Central memory CD8-positive, alpha-beta T cell (primary cell): Measurements from ENCODE around the gene LAMA5.

Source experiments
- ATAC-seq: fragments of 150-1000 bp; cut with Tn5 transposase; replicated peaks from 2 replicates; pipeline ENCODE4 v1.10.0; 2022; ENCODE audit warnings: mild to moderate bottlenecking, moderate FRiP score, moderate number of reproducible peaks; ENCODE audit not compliant: poor library complexity, severe bottlenecking; ENCODE audit errors: extremely low read depth
- DNase-seq, 2 donors: peaks; one replicate each; pipeline ENCODE4 v3.0.0; 2021; ENCODE audit warnings: low spot score in 2 of 2
- H3K27ac Mint-ChIP-seq: one replicate; pipeline ENCODE4 v1.8.0; 2022; ENCODE audit warnings: low read depth, mild to moderate bottlenecking, moderate library complexity, mixed read lengths
- H3K27me3 Mint-ChIP-seq: one replicate; pipeline ENCODE4 v1.8.0; 2022; ENCODE audit warnings: mixed read lengths
- H3K36me3 Mint-ChIP-seq: one replicate; pipeline ENCODE4 v1.8.0; 2022; ENCODE audit warnings: mild to moderate bottlenecking, moderate library complexity, mixed read lengths; ENCODE audit not compliant: insufficient read depth
- H3K4me1 Mint-ChIP-seq: one replicate; pipeline ENCODE4 v1.8.0; 2022; ENCODE audit warnings: mixed read lengths
- H3K4me3 Mint-ChIP-seq: one replicate; pipeline ENCODE4 v1.8.0; 2022; ENCODE audit warnings: mild to moderate bottlenecking, moderate library complexity, mixed read lengths
- H3K9me3 Mint-ChIP-seq: one replicate; pipeline ENCODE4 v1.8.0; 2022; ENCODE audit warnings: mixed read lengths

LAMA5 gene

GRCh38 chr20:62346398-62347150, 20.5 kb downstream of the LAMA5 start:
- H3K4me1 Mint-ChIP-seq: no peaks in the 10 kb centered on the region
- no peaks in the 10 kb centered on the region for H3K36me3 Mint-ChIP-seq
- ATAC-seq: no peak
- no peak for DNase-seq
- H3K9me3 Mint-ChIP-seq: peaks cover 6% of the 10 kb centered on the region
- peaks cover 4% of the 10 kb centered on the region for H3K27me3 Mint-ChIP-seq
- H3K4me3 Mint-ChIP-seq: no peak overlapping the region
- no peak overlapping the region for H3K27ac Mint-ChIP-seq

DNA sequence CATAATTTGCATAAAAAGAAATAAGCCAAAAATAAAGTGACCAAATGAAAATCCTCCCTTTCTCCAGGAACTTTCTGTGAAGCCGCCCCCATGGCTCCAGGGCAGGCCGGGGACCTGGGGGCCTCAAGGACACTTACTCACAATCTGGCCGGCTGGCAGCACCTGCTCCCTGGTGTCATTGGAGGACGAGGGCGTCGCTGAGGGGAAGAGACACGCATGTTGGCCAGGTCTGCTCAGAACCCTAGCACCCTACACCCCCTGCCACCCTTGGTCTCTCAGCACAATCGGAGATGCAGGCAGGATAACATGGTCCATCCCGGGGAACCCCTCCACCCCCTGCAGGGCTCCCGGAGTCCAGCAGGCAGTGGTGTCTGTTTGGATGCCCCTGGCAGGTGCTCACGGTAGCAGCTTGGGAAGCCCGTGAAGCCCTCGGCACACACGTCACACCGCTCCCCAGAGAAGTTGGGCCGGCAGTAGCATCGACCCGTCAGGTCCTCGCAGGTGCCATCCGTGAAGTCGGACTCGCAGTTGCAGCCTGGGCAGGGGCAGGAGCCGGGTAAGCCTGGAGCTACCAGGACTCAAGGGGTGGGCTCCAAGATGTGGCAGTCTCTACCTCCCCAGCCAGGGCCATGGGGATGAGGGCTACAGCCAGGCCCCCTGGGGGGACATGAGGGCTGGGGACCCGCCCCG, 21.3 kb downstream of the LAMA5 start:
- H3K4me3 Mint-ChIP-seq: no peak overlapping the region

GRCh38 chr20:62344782-62345181, 22.3 kb downstream of the LAMA5 start:
- no peak overlapping the region for H3K4me3 Mint-ChIP-seq
- H3K27ac Mint-ChIP-seq: no peak overlapping the region
- H3K9me3 Mint-ChIP-seq: peaks cover 6% of the 10 kb centered on the region
- H3K36me3 Mint-ChIP-seq: no peaks in the 10 kb centered on the region
- DNase-seq: no peak
- no peaks in the 10 kb centered on the region for H3K4me1 Mint-ChIP-seq
- ATAC-seq: no peak
- peaks cover 12% of the 10 kb centered on the region for H3K27me3 Mint-ChIP-seq

More for the DNA sequence above, 21.3 kb downstream of the LAMA5 start:
- Mint-ChIP-seq H3K36me3 (no peaks in the 10 kb centered on the region), H3K4me1 (no peaks in the 10 kb centered on the region), H3K9me3 (peaks cover 6% of the 10 kb centered on the region), H3K27me3 (peaks cover 9% of the 10 kb centered on the region), H3K27ac (no peak overlapping the region)
- DNase-seq (no peak), ATAC-seq (no peak)

DNA sequence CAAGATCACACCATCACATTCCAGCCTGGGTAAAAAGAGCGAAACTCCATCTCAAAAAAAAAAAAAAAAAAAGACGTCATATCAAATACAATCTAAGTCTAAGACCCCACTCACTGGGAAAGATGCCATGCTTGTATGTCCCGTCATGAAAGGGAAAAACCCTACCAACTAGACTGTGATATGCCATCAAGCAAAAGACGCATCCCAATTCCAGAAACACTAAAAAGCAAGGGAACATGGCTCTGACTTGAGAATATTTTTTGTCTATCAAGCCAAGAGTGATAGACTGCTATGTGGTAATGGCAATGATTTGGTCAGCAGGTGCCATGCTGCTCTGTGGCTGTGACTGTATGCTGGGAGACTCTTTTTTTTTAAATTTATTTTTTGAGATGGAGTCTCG, 23.0 kb downstream of the LAMA5 start:
- no peaks in the 10 kb centered on the region for H3K36me3 Mint-ChIP-seq
- H3K9me3 Mint-ChIP-seq: peaks cover 6% of the 10 kb centered on the region
- no peak overlapping the region for H3K4me3 Mint-ChIP-seq
- DNase-seq (no peak), ATAC-seq (no peak)
- peaks cover 19% of the 10 kb centered on the region for H3K27me3 Mint-ChIP-seq
- H3K27ac Mint-ChIP-seq: no peak overlapping the region
- no peaks in the 10 kb centered on the region for H3K4me1 Mint-ChIP-seq

GRCh38 chr20:62342910-62343309, 24.2 kb downstream of the LAMA5 start:
- peaks cover 25% of the 10 kb centered on the region for H3K27me3 Mint-ChIP-seq
- ATAC-seq: no peak
- no peak for DNase-seq
- no peaks in the 10 kb centered on the region for H3K4me1 Mint-ChIP-seq
- H3K4me3 Mint-ChIP-seq: no peak overlapping the region
- no peak overlapping the region for H3K27ac Mint-ChIP-seq
- no peaks in the 10 kb centered on the region for H3K36me3 Mint-ChIP-seq
- H3K9me3 Mint-ChIP-seq: no peaks in the 10 kb centered on the region

DNA sequence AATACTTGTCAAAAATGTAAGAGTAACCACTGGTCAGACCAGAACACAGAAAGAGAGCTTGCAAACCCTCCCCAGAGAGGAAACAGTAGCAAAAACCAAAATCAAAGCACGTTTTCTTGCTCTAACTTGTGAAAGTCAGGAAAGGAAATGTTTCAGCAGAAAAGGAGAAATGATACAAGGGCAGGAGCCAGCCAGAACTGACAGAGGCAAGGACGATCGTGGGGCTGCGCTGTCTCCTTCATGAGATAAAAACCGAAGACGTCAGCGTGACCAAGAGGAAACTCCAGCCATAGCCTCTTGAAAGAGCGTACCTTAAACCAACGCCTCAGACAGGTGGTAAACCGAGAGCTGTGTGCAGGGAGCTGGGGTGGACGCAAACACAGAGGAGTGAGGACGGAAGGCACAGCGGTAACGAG, 27.5 kb downstream of the LAMA5 start:
- Mint-ChIP-seq H3K36me3 (no peaks in the 10 kb centered on the region), H3K4me3 (no peak overlapping the region), H3K4me1 (peaks cover 5% of the 10 kb centered on the region), H3K27me3 (peaks cover 53% of the 10 kb centered on the region), H3K9me3 (no peaks in the 10 kb centered on the region), H3K27ac (no peak overlapping the region)
- DNase-seq: no peak
- no peak for ATAC-seq

DNA sequence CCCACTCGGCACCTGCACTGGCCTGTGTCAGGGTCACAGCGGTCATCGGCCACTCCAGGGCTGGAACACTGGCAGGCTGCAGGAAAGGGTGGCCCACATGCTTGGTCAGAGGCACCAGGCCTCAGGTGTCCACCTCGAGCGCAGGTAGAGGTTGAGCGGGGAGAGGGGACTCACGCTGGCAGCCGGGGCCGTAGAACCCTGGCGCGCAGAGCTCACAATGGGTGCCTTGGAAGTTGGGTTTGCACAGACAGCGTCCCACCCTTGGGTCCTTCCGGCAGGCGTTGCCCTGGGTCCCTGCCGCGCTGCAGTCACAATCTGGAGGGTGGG, 28.9 kb downstream of the LAMA5 start:
- Mint-ChIP-seq H3K27ac (no peak overlapping the region), H3K4me3 (no peak overlapping the region), H3K4me1 (peaks cover 5% of the 10 kb centered on the region), H3K27me3 (peaks cover 53% of the 10 kb centered on the region), H3K9me3 (no peaks in the 10 kb centered on the region), H3K36me3 (no peaks in the 10 kb centered on the region)
- no peak for DNase-seq
- ATAC-seq: no peak

GRCh38 chr20:62337558-62338293, 29.4 kb downstream of the LAMA5 start:
- H3K27ac Mint-ChIP-seq: no peak overlapping the region
- peak; percentile 28 for ATAC-seq
- no peak overlapping the region for H3K4me3 Mint-ChIP-seq
- no peak for DNase-seq
- peaks cover 53% of the 10 kb centered on the region for H3K27me3 Mint-ChIP-seq
- H3K9me3 Mint-ChIP-seq: no peaks in the 10 kb centered on the region
- H3K4me1 Mint-ChIP-seq: peaks cover 5% of the 10 kb centered on the region
- no peaks in the 10 kb centered on the region for H3K36me3 Mint-ChIP-seq

- DNase-seq (no peak), ATAC-seq (no peak)
- Mint-ChIP-seq H3K27me3 (peaks cover 52% of the 10 kb centered on the region), H3K36me3 (no peaks in the 10 kb centered on the region), H3K9me3 (no peaks in the 10 kb centered on the region), H3K27ac (no peak overlapping the region), H3K4me1 (peaks cover 5% of the 10 kb centered on the region), H3K4me3 (no peak overlapping the region)
Measured at GRCh38 chr20:62336775-62337557, 30.1 kb downstream of the LAMA5 start.

DNA sequence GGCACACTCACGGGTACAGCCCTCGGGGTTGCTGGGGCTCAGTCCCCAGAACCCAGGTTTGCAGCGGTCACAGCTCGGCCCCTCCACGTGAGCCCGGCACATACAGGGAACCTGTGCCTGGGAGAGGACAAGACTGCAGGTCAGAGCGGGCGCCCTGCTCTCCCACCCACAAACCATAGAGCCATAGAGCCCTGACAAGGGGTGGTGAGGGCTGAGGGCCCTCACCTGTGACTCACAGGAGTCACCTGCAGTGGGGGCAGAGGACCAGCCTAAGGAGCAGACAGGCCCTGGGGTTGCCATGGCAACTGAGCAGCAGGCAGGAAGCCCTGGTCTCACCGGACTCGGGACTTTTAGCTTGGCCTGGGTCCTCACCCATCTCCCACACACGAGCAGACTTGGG, 30.8 kb downstream of the LAMA5 start:
- Mint-ChIP-seq H3K36me3 (no peaks in the 10 kb centered on the region), H3K27me3 (peaks cover 46% of the 10 kb centered on the region), H3K9me3 (no peaks in the 10 kb centered on the region), H3K4me1 (peaks cover 5% of the 10 kb centered on the region), H3K4me3 (no peak overlapping the region), H3K27ac (no peak overlapping the region)
- no peak for DNase-seq
- ATAC-seq: no peak

DNA sequence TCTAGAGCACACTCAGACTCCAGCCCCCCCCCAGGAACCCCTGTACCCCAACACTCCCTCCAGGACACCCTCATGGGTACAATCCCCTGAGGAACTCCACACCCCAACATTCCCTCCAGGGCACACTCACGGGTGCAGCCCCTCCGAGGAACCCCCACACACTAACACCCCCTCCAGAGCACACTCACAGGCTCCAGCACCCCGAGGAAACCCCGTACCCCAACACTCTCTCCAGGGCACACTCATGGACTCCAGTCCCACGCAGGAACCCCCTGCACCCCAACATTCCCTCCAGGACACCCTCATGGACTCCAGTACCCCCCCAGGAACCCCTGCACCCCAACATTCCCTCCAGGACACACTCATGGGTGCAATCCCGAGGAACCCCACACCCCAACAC, 31.6 kb downstream of the LAMA5 start:
- DNase-seq: no peak
- Mint-ChIP-seq H3K4me1 (peaks cover 5% of the 10 kb centered on the region), H3K36me3 (no peaks in the 10 kb centered on the region), H3K9me3 (no peaks in the 10 kb centered on the region), H3K27me3 (peaks cover 44% of the 10 kb centered on the region), H3K4me3 (no peak overlapping the region), H3K27ac (no peak overlapping the region)
- ATAC-seq: no peak

- ATAC-seq (no peak), DNase-seq (no peak)
- Mint-ChIP-seq H3K27me3 (peaks cover 42% of the 10 kb centered on the region), H3K4me3 (no peak overlapping the region), H3K27ac (no peak overlapping the region), H3K9me3 (no peaks in the 10 kb centered on the region), H3K36me3 (no peaks in the 10 kb centered on the region), H3K4me1 (peaks cover 5% of the 10 kb centered on the region)
Measured at GRCh38 chr20:62334881-62335280, 32.2 kb downstream of the LAMA5 start.
